NK-92 (cell line): ENCODE measurements around the gene VAV3.

ENCODE experiments used
- DNase-seq: peaks from one replicate; lab custom pipeline; 2025; ENCODE audit not compliant: unreplicated experiment; lab: John Stamatoyannopoulos, UW

VAV3 gene

DNA sequence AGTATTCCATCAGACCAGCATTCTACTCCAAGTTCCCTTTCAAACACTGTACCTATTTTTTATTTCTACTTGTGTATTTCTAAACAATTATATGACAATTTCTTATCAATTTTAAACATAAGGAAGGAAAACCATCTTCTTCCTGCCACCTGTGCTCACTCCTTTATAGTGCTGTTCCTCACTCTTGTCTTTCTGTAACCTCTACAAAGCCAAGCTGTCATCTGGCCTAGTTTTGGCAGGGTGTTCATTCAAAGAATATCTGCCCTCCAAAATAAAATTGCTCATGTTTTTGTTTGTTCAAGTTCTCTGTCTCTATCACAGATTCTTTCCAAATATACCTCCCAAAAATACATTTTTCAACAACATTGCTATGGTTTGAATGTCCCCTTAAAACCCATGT, 360.2 kb downstream of the VAV3 start:
- no peak for DNase-seq

DNA sequence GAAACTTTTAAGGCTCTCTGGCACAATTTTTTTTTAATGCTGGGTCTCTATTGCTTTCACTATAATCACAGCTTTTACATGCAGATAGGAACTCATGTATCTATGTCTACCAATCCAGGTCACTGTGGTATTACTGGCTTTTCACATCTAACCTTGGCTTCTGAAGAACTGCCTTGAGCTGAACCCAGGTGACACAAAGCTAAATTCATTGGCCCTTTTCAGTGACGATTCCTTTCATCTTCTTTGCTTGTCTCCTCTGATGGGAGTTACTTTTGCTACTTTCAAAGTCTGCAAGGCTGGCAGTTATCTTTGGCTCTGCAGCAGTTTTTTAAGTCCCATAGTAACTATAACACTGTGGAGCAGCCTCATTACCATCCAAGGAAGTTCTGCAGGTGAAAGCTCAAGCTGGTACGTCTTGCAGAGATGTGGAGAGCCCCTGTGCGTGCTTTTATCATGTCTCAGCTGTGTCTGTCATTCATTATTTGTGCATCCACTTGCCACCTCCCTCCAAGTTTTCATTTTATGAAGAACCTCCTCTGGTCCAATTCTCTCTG, 364.3 kb downstream of the VAV3 start:
- no peak for DNase-seq

DNA sequence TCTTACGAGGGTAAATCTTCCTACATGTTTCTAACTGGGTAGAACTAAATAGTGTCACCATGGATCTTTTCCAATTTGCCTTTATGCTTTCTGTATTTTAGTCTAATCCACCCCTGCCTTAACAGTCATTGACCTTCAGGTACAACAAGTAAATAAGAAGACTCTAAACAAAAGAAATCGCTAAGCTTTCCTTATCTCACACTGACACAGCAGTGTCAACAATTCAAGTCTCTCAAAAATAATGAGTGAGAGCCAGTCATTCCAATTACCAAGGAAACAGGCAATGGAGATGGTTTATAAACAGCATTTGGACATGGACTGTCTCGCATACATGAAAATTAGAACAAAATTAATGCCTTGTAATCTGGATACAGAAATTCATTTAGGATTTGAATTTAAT, 365.8 kb downstream of the VAV3 start:
- no peak for DNase-seq

DNA sequence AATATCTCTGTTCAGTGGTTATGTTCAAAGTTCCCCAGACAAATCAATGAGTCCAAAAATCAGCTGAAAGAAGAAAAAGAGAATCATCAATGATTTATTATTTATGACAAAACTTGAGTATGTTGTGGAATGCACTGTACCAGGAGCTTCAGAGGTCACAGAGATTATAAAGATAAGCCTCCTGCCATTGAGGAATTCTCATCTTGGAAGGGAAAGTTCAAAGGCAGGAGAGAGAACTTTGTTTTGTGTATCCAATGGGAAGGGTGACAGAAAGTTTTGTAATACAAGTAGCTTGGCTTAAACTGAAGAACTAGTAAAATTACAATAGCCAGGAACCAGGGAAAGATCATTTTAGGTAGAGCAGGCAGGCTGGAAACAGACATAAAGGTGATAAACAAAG, 367.7 kb downstream of the VAV3 start:
- no peak for DNase-seq

DNA sequence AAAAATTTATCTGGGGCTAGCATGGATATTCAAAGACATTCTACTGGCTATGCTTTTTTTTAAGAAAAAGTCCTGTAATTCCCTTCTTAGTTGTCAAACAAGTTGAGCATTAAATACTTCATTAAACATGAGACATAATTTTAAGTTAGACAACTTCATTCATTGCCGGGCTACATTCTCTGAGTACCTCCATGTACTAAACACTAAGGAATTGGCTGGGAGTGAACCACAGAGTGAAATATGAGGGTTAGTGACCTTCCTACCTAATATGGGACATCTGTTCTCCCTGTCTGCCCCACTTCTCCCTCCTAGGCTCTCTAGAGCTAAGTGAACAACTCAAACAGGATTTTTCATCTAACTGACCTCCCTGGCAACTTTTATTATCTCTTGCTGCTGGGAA, 370.4 kb downstream of the VAV3 start:
- no peak for DNase-seq

DNA sequence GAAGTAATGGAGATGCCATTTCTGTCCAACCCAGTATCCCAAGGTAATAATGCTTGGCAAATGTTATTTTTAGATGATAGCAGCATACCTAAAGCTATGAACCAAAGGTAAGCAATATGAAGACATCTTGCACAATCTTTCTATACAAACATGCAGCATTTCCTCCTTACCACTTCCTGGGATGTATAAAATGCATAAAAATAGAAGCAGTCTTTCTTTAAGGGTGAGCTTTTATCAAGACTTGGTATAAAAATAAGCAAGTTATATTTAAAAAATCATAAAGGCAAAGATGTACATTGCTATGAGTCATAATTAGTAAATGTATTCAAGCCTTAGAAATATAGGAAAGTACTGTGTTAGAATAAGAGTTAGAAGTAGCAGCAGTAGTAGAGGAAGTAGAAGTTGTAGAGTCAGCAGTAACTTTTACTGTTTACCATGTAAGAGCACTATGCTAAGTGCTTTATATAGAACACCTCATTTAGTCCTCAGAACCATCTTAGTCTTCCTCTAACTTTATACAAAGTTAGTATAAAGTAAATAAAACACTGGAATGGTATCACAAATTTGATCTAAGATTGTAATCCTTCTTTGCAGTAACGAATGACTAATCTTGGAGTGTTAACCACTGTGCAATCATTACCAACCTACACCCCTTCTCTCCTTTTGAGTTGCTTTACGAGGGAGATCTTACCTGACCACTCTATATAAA, 371.3 kb downstream of the VAV3 start:
- no peak for DNase-seq

DNA sequence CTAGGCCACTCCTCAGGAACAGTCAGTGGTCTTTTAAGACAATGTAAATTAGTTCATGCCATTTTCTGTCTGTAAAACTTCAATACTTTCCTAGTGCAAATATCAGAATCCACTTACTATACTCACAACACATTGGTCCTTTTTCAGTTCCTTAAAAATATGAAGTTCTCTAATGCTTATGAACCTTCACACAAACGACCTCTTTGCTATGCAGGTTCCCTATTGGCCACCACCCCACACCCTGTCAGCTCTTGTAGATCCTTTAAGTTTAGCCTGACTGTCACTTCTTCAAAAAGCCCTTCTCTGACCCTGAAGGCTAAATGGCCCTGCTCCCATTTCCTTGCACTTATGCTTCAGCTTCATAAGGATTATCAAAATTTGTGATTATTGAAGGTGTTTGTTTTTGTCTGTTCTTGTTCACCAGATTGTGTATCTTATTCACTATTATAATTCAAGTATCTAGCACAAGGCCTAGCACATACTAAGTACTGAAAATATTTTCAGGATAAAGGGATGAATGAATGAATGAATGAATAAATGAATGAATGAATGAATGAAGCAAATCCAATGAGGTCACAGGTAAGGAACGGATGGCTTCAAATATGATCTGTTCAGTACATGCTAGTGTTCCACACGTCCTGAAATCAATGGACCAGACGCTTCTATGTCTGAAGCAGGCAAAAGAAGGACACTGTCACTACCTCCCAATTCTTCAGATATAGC, 373.9 kb downstream of the VAV3 start:
- no peak for DNase-seq

DNA sequence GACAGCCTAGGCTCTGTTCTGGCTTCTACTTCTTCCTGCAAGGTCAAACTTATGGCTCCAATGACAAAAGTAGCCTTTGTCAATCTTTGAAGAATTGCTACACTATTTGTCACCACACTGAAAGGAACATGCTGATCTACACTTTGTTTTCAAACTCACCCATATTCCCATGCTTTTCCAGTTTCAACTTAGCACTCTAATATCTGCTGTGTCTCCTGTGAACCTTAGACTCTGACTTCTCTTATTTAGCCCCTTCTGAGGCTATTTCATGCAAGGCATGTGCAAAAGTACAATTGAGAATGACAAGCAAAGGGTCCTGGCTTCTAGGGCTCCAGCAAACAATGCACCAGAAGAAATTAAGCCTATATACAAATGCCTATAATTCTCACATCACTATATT, 374.9 kb downstream of the VAV3 start:
- DNase-seq, result no peak

DNA sequence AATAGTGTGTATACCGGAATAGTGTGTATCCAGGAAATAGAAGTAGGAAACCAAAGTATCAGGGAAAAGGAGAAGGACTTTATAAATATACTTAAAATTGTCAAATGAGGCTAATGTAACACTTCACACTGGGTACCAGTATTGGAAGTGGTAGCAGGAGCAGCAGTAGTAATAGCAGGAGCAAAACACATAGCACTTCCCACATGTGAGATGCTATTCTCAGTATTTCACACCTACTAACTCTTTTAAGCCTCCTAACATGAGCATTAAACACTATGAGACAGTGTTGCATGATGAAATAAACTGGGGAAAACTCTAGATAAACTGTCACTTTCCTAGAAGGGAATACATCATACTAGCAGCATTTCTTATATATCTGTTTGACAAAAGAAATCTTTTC, 376.7 kb downstream of the VAV3 start:
- no peak for DNase-seq

DNA sequence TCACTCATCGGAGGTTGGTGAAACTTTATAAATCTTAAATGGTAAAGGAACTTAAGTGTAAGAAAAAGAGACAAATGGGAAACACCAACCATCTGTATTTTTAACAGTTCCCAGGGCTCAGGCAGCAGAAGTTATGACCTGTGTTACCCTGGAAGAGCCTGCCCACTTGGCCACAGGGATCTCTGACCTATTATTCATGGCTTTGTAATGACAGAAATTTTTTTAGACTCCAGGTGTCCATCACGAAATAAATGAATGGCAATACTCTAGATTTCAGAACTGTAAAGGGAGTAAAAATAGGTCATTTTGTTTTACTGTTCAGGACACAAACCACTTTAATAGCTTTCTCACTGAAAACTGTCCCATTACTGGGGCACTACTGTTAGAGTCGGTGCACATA, 389.8 kb downstream of the VAV3 start:
- no peak for DNase-seq

DNA sequence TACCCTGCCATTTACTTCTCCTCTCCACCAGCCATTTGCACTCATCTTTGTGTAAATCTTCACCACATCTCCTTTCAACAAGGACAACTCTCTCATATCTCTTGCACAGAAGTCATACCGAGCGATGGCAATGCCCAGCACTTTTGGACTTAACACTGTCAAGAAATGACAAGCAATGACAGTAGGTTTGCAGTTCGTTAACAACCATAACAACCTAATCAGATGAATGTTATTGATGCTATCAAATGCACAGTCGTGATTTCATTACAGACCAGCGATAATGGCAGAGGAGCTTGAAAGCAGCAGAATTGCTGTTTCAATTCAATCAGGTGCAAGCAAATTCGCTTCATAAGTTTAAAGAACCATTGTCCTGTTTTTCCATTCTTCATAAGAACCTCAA, 390.9 kb downstream of the VAV3 start:
- no peak for DNase-seq

DNA sequence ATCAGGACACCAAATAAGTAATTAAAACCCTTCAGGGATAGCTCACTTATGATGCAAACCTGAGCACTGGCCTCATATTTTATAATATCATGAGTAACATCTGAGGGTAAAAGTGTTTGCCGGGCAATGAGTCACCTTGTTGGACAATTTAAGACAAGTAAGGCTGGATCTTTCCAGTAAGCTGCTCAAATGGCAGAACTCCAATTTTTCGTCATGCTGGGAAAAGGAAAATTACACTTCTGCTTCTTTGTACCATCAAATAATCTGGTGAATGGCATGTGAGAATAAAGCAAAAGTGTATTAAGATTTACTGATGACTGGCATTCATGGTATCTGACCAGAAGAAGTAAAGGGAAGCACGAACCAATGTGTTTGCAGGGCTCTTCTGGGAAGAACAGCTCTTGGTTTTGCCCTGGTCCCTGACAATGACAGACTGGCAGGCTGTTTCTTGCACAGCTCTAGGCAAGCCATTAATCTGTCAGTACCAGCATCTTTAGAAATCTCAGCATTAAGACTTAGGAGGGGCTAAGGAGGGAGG, 392.2 kb downstream of the VAV3 start:
- no peak for DNase-seq

DNA sequence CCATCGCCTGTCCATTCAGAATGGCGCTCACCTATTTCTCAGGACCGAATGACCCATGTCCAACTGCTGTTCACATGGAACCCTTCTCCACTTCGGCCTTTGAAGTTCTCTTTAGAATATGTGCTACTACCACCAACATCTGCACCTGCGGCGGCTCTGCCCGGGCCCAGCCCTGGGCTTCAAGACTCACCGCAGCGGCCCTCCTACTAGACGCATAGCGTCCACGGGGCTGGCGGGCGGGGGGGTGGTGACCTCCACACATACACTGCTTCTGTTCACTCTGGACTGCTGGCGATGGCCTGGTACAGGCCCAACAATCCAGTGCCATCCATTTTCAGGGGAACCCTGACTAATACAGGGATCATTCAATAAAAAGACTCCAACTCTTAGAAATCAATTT, 394.2 kb downstream of the VAV3 start:
- DNase-seq, result no peak

DNA sequence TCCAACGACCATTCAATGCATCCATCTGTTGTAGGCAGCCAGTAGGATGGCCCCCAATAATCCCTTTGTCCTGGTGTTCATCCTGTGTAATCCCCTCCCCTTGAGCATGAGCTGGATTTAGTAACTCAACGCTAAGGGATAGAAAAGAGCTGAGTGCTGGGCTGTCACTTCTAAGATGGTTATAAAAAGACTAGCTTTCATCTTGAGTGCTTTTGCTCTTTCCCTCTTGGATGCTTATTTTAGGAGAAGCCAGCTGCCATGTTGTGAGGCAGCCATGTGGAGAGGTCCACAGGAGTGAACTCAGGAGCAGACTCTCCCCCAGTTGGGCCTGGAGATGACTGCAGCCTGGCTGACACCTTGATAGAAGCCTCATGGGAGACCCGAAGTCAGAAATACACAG, 401.5 kb downstream of the VAV3 start:
- DNase-seq, result no peak

DNA sequence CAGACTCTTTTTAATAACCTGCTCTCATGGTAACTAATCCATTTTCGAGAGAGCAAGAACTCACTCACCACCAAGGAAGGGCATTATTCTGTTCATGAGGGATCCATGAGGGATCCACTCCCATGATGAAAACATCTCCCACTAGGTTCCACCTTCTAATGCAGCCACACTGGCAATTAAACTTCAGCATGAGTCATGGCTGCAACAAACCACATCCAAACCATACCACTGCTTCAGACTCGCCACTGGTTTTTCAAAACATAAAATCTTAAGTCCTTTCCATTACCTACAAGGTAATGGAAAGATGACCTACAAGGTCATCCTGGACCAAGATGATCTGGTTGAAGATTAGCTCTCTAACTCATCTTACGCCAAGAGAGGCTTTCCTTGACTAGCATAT, 405.1 kb downstream of the VAV3 start:
- DNase-seq, result no peak

DNA sequence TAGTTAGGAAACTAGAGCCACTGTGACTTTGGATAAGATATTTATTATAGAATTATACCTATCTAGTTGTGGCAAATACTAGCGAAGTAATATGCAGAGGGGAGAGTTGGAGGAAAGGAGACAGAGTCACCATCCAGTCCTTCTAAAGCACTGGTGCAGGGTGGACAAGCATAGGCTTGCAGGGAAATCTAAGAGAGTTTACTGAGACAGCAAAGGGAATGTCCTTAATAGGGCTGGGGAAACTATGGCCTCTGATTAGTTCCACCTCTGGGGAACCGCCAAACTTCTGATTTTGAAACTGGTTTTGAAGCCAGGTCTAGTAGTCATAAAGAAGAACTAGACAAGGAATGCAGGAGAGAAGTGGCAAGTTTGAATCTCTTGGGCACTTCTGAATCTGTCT, 407.9 kb downstream of the VAV3 start:
- DNase-seq, result no peak

DNA sequence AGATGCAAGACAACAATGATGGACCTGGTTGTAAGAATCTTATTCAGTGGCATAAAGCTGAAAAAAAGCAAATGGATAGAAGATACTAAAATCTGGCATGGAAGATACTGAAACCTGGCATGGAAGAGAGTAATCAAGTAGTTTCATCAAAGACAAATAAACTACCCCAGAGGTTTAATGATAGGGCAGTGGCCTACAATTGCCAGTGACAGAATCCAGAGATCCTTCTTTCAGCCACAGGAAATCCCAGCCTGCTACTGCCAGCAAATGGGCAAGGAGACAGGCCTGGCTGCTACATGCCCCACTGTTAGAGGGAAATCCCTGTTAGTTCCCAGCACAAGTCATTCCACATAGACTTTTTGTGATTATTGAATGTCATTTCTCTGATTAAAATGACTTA, 409.4 kb downstream of the VAV3 start:
- DNase-seq, result no peak

DNA sequence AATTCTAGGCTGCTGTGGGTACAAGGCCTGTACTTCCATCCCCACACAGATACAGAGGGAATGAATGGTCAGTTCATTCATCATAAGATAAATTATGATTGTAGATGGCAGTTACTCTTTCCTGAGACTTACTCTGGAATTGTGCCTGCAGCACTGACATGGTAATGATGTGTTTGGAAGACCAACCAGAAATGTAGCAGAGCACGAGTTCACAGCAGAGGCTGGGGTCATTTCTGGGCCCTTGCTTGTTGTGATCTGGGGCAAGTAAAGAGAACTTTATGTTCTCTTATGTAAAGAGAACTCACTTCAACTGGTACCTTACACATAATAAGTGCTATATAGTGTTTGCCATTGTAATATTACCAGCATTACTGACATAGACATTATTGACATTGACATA, 412.2 kb downstream of the VAV3 start:
- DNase-seq, result no peak

DNA sequence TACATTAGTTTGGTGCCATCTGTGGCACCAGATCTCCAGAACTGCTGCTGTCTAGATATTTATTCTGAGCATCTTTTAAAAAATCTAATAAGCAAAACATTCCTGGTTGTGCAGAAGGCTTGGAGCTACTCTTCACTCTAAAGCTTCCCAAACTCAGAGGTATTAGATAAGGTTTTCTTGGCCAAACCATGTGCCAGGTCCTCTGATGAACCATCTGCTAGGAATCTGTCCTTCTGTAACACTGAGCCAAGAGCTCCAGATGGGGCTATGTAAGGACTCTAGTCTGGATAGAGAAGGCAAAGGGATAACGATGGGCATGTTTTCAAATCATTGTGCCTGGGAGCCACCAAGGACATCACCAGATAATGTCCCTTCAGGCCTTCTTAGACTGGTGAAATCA, 413.5 kb downstream of the VAV3 start:
- no peak for DNase-seq

DNA sequence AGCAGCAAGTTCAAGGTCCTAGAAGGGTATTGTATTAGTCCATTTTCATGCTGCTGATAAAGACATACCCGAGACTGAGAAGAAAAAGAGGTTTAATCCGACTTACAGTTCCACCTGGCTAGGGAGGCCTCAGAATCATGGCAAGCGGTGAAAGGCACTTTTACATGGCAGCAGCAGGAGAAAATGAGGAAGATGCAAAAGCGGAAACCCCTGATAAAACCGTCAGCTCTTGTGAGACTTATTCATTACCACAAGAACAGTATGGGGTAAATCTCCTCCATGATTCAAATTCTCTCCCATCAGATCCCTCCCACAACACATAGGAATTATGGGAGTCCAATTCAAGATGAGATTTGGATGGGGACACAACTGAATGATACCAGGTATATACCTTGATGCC, 414.6 kb downstream of the VAV3 start:
- DNase-seq, result no peak

DNA sequence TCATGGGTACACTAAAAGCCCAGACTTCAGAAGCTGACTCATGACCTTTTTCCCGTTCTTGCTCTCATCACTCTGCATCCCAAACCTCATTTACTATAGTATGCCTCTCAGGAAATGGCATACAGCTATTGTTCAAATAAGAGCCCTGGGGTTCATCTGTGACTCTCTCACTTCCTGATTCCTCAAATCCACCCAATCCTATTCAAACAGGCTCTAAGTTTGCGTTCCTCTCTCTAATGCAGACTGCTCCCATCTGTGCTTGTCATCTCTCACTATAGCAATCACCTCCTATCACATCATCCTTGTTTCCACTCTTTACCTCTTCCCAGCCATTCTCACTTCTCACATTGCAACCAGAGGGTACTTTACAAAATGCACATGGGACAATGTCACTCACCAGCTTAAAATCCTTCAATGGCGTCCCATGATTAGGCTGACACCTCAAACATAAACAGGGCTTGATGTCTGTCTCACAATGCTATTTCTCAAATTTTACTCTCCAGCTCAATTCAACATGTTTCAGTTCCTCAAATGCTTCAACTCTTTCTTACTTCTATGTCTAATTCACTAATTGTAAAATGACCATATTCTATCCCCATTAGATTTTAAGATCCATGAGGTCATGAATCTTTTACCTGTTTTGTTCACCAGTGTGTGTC, 415.7 kb downstream of the VAV3 start:
- no peak for DNase-seq

DNA sequence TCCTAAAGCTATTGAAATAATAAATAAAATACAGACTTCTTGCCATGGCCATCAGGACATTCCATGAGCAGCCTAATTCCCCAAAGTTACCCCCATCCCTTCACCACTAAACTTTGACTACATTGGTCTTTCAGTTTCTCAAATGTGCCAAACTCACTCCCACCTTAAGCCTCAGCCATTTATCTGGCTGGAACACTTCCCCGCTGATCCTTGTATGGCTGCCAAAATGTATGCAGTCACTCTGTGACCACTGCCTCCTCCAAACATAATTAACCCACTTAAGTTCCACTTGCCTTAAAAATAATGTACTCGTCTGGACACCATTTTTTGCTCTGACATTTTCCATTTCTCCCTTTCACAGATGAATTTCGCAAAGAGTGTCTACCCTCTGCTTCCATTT, 416.7 kb downstream of the VAV3 start:
- DNase-seq, result no peak
